ENCODE data around the gene ZNF43.
"Not testable (repeated sequence)": the region's sequence is repeated elsewhere in the genome, so short reads cannot be mapped to it uniquely, and the experiment has no call there.

The ZNF43 gene

DNA sequence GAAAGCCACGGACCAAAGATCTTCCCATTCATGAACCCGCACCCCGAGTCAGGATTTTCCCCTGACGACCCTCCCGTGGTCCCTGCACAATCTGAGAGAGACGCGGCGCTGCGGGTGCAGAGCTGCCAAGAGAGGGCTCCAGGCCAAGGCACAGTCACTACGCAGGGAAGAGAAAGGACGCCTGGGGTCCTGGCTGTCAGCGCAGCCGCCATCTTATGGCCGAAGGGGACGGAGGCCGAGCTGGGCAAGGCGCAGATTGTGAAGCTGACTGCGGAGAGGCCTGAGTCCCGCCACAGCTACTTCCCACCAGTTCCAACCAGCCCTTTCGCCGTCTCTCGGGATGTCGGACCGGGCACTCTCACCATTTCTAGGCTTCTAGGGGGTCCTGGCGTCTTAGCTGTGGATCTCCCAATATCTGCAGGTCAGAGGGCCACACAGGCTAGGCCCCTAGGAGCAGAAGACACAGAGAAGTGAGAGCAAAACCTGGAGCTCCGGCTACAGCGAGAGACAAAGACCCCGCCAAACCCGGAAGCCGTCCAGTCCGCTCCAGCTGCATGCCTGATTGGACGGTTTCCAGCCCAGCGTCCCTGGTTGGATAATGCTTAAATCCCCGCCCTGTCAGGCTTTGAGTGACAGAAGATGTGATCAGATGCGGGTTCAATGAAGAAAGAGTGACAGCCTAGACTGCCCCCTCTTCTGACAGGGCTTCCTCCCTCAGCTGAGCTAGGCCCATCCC is 68.7 kb downstream of the ZNF43 start, which contains the start of gene ZNF100:
ZNF100 (minus strand) TSS at position 515 of the 736 bp plus-strand sequence; CDS start at position 365, 150 bp downstream.
- H3K4me3 ChIP-seq (ENCODE audit: low read length) = peak within 1 kb of the TSS; percentile 86
- H3K9me3 ChIP-seq (ENCODE audit: low read length) = peaks cover 21% of the 10 kb centered on the region
- peaks cover 35% of the 10 kb centered on the region for H3K36me3 ChIP-seq (ENCODE audit: insufficient read depth, low read length)
- no peaks in the 10 kb centered on the region for H3K27me3 ChIP-seq (ENCODE audit: insufficient read depth, low read length)
- peak within 1 kb of the TSS; percentile 30 for H2AFZ ChIP-seq (ENCODE audit: low read depth, low read length)
- H3K4me1 ChIP-seq (ENCODE audit: insufficient read depth, low read length) = peaks cover 6% of the 10 kb centered on the region

- H3K4me1 ChIP-seq (ENCODE audit: insufficient read depth, low read length); H3K27me3 ChIP-seq (ENCODE audit: insufficient read depth, low read length): not testable (repeated sequence)
- Histone ChIP-seq H3K36me3 (ENCODE audit: insufficient read depth, low read length) (peaks cover 40% of the 10 kb centered on the region), H2AFZ (ENCODE audit: low read depth, low read length) (peak overlapping the region; percentile 30), H3K9me3 (ENCODE audit: low read length) (peaks cover 23% of the 10 kb centered on the region), H3K4me3 (ENCODE audit: low read length) (peak overlapping the region; percentile 86)
Observed at GRCh38 chr19:21766705-21767064, 69.3 kb downstream of the ZNF43 start.

GRCh38 chr19:21765151-21765550 is 70.8 kb downstream of the ZNF43 start:
- no peak overlapping the region for H2AFZ ChIP-seq (ENCODE audit: low read depth, low read length)
- peaks cover 33% of the 10 kb centered on the region for H3K9me3 ChIP-seq (ENCODE audit: low read length)
- no peaks in the 10 kb centered on the region for H3K27me3 ChIP-seq (ENCODE audit: insufficient read depth, low read length)
- no peak overlapping the region for H3K4me3 ChIP-seq (ENCODE audit: low read length)
- H3K4me1 ChIP-seq (ENCODE audit: insufficient read depth, low read length) = peaks cover 6% of the 10 kb centered on the region
- peaks cover 54% of the 10 kb centered on the region for H3K36me3 ChIP-seq (ENCODE audit: insufficient read depth, low read length)

GRCh38 chr19:21761547-21761946 is 74.4 kb downstream of the ZNF43 start:
- Histone ChIP-seq H3K9me3 (ENCODE audit: low read length) (peaks cover 54% of the 10 kb centered on the region), H3K36me3 (ENCODE audit: insufficient read depth, low read length) (peaks cover 86% of the 10 kb centered on the region)
- not testable (repeated sequence) for H2AFZ ChIP-seq (ENCODE audit: low read depth, low read length); H3K4me1 ChIP-seq (ENCODE audit: insufficient read depth, low read length); H3K4me3 ChIP-seq (ENCODE audit: low read length); H3K27me3 ChIP-seq (ENCODE audit: insufficient read depth, low read length)

DNA sequence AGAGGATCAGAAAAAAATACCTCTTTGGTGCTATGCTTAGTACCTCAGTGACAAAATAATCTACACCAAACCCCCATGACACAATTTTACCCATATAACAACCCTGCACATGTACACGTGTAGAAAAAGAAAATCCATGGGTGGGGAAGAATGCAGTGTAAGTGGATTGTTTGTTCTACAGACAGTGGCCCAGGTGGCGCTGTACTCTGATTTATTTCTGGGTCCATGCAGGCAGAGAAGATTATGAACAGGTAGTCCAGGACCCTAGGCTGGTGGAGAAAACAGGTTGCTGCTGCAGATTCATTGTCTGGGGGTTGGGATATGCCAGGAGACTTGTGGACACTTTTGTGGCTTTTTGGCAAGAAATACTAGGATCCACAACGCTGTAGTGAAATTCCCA is 77.7 kb downstream of the ZNF43 start:
- no peaks in the 10 kb centered on the region for H3K4me1 ChIP-seq (ENCODE audit: insufficient read depth, low read length)
- H3K4me3 ChIP-seq (ENCODE audit: low read length) = no peak overlapping the region
- H3K9me3 ChIP-seq (ENCODE audit: low read length) = peaks cover 49% of the 10 kb centered on the region
- no peaks in the 10 kb centered on the region for H3K27me3 ChIP-seq (ENCODE audit: insufficient read depth, low read length)
- no peak overlapping the region for H2AFZ ChIP-seq (ENCODE audit: low read depth, low read length)
- H3K36me3 ChIP-seq (ENCODE audit: insufficient read depth, low read length) = peaks cover 84% of the 10 kb centered on the region

DNA sequence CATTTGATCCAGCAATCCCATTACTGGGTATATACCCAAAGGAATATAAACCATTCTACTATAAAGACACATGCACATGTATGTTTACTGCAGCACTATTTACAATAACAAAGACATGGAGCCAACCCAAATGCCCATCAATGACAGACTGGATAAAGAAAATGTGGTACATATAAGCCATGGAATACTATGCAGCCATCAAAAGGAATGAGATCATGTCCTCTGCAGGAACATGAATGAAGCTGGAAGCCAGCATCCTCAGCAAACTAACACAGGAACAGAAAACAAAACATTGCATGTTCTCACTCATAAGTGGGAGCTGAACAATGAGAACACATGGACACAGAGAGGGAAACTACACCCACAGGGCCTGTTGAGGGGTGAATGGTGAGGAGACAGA is 80.4 kb downstream of the ZNF43 start:
- not testable (repeated sequence) for H3K27me3 ChIP-seq (ENCODE audit: insufficient read depth, low read length); H3K4me1 ChIP-seq (ENCODE audit: insufficient read depth, low read length); H2AFZ ChIP-seq (ENCODE audit: low read depth, low read length); H3K4me3 ChIP-seq (ENCODE audit: low read length)
- H3K36me3 ChIP-seq (ENCODE audit: insufficient read depth, low read length) = peaks cover 84% of the 10 kb centered on the region
- peaks cover 57% of the 10 kb centered on the region for H3K9me3 ChIP-seq (ENCODE audit: low read length)
